ENCODE measurements around the gene NDRG2.

- TF ChIP-seq CTCF (IDR thresholded peaks at IDR 0.05) (no peak), POLR2A (IDR thresholded peaks at IDR 0.05) (no peak)
Measured at GRCh38 chr14:21023817-21024584, 860 bp downstream of the NDRG2 start.
